Measurements from ENCODE around the gene GPR141.

GPR141 gene

GRCh38 chr7:37786741-37787569 is 103.4 kb downstream of the GPR141 start:
- DNase-seq = no peak
